HG03558 (cell line): ENCODE data around the gene HACD2.
A peak's percentile ranks its signal among the peaks of the same experiment; 100 is the strongest.
"Not testable (repeated sequence)": the region's sequence is repeated elsewhere in the genome, so short reads cannot be mapped to it uniquely, and the experiment has no call there.

ENCODE experiments used
- ATAC-seq: cut with Tn5 transposase; IDR thresholded peaks from one replicate; pipeline ENCODE4 v1.9.1; 2021; ENCODE audit warnings: moderate number of reproducible peaks; ENCODE audit not compliant: unreplicated experiment; ENCODE audit errors: extremely low read depth

HACD2 gene

DNA sequence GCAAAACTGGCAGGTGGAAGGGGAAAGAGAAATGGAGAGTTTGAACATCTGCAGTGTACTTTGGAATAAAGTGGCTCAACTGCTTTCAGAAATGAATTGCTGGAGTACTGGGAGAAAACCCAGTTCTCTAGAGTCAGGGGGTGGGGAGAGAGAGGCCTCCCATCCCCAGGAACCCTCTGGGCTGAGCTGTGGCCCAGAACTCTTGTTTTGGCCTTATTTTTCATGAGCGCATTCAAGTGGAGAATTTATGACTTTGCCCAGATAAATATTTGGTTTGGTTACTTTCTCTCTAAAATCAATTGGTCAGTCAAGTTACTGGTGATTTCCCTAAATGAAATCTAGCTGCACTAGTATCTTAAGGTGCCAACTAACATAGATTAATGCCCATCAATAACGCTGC is 28.7 kb upstream of the HACD2 start:
- ATAC-seq, result no peak

DNA sequence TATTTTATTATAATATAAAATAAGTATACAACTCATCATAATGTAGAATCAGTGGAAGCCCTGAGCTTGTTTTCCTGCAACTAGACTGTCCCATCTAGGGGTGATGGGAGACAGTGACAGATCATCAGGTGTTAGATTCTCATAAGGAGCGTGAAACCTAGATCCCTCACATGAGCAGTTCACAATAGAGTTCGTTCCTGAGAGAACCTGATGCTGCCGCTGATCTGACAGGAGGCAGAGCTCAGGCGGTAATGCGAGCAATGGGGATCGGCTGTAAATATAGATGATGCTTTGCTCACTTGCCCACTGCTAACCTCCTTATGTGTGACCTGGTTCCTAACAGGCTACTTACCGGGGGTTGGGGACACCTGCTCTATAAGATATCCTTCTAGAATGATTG is 26.8 kb upstream of the HACD2 start:
- not testable (repeated sequence) for ATAC-seq

DNA sequence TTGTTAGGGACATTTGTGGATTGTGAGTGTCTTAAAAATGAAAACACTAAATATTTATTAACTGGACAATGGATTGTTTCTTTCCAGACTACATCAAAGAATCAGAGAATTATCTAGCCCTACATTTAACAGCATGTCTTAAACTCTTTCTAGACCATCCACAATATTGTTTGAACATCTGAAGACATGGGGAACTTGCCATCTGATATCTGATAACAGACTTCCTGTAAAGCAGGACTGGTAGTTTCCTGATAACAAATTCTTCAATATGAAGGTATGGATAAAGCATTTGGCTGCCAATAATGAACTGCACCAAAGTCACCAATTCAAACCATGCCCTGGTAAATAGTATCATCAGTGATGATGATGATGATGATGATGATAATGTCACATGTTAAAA is 26.2 kb upstream of the HACD2 start:
- no peak for ATAC-seq

DNA sequence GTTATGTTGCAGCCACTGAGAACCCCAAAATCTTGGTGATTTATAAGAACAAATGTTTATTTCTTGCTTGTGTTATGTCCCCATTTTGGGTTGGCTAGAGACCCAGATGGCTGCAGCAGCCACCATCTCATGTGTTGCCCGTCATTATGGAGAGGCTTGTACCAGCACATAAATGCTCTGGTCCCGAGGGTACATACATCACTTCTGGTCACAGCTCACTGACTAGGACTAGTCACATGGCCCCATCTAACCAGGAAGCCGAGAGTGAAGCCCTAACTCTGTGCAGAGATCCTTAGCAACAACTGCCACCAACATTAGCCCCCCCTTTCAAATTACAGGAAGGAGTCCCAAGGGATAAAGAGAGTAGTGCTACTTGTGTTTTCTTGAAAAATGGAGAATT is 25.5 kb upstream of the HACD2 start:
- no peak for ATAC-seq

DNA sequence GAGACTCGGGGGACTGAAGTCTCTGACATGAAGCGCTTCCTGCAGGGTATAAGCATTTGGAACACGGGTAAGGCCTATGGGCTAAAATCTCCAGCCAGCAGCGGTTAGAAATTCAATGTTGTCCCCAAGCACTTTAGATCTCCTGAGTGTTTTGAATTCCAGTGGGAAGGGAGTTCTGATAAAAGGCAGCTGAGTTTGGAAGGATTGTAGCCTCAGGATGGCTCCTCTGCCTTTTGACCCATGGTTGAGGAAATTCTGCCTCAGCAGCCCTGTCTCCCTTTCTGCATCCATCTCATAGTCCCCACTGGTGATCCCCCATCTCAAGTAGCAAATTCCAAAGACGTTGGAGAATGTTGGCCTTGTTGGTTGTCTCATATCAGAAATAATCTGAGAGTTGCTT is 24.2 kb upstream of the HACD2 start:
- no peak for ATAC-seq

DNA sequence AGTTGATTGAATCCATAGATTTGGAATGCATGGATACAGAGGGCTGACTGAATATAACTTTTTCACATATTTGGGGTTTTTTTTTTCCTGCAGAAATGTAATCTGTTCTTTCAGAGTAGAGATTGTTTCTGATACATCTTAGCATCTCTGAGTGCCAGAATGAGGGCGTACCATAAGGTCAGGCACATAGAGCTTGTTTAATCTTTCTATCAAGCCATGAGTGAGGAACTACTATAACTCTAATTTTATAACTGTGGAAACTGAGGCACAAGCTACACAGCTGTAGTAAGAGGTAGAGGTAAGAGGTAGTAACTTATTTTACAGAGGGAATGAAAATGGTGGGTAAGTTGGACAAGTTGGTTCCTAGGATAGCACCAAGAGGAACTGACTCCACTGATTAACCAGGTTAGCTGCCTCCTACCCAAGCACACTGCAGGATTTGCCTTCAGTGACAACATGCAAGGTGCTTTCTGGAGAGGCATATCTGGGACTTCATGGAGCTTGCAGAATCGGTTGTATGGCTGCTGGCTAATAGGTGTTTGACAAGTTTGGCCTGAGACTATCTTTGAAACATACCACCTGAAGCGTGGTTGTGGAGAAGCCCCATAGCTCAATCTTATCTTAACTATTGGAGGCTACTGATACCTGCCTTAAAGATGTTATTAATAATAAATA is 23.5 kb upstream of the HACD2 start:
- ATAC-seq, result no peak

DNA sequence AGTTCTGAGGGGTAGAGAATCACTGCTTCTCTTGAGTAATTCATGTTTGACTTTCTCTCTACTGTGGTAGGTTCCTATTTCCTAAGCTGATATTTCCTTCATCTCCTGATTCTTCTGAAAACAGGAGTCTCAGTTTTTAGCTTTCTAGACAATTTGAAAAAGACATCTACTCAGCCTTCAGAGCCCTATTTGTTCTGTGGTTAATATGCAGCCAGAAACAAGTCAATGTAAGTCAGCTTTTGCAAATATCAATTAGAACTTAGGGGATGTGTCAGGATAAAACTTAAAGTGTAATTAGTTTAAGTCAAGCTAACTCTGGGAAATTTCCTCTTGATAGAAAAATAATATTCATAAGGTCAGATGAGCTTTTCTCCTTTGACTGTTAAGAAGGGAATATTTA is 21.7 kb upstream of the HACD2 start:
- no peak for ATAC-seq

DNA sequence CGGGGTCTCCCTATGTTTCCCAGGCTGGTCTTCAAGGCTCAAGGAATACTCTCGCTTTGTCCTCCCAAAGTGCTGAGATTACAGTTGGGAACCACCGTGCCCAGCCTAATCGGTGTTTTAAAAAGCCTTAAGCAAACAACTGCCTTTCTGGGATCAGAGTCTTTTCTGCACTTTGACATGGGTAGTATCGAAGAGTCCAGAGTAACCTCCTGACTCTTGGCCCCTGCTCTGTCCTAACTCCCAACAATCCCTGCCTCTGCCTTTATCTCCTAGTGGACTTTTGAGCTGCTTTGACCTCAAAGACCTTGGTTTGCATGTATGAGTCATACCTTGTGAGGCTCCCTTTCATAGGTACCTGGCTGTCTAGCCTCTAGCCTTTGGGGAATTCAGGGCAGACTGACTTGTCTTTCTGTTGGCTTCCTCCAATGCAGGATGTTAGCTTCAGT is 21.0 kb upstream of the HACD2 start:
- peak; percentile 50 for ATAC-seq

DNA sequence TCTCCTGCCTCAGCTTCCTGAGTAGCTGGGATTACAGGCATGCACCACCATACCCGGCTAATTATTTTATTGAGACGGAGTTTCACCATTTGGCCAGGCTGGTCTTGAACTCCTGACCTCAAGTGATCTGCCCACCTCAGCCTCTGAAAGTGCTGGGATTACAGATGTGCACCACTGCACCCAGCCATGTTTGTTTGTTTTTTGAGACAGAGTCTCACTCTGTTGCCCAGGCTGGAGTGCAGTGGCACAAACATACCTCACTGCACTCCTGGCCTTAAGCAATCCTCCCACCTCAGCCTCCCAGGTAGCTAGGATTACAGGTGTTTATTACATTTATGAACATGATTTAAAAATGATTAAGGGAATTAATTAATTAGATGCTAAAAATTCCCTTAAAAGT is 18.3 kb upstream of the HACD2 start:
- not testable (repeated sequence) for ATAC-seq

DNA sequence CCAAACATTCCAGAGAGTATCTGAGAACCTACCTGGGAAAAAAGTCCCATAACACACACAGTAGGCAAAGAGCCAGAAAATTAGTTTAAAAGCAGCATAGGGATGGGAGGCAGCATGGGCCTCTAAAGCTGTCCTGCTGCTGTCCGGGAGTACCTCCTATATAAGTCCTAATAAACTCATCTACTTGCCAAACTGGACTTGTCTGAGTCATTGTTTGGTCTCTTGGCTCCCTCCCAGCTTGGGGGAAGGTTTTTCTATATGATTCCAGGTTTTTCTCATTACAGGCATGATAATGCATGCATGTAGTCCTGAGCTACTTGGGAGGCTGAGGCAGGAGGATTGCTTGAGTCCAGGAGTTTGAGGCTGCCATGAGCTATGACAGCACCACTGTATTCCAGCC is 17.5 kb upstream of the HACD2 start:
- no peak for ATAC-seq

DNA sequence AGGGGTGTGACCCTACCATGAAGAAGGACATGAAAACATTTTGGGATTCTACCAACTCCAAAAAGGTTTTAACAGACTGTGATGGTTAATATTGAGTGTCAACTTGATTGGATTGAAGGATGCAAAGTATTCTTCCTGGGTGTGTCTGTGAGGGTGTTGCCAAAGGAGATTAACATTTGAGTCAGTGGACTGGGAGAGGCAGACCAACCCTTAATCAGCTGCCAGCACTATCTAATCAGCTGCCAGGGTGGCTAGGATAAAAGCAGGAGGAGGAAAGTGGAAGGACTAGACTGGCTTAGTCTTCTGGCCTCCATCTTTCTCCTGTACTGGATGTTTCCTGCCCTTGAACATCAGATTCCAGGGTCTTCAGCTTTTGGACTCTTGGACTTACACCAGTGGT is 16.0 kb upstream of the HACD2 start:
- not testable (repeated sequence) for ATAC-seq

DNA sequence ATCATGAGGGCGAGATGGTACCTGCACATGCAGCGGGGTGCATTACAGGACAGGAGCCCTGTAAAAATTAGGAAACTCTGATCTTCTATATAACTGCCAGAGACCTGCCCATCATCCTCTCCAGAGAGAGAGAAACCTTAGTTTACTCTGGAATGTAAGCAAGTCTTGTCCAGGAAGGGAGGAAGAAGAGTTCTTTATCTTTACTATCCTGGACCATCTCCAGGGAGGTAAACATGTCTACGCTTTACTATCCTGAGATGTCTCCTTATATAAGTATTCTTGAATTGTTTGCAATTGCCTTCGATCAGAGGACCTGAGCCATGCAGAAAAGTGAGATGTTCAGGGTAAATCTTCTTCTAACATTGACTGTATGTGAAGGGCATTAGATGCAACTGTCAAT is 12.7 kb upstream of the HACD2 start:
- ATAC-seq, result no peak

DNA sequence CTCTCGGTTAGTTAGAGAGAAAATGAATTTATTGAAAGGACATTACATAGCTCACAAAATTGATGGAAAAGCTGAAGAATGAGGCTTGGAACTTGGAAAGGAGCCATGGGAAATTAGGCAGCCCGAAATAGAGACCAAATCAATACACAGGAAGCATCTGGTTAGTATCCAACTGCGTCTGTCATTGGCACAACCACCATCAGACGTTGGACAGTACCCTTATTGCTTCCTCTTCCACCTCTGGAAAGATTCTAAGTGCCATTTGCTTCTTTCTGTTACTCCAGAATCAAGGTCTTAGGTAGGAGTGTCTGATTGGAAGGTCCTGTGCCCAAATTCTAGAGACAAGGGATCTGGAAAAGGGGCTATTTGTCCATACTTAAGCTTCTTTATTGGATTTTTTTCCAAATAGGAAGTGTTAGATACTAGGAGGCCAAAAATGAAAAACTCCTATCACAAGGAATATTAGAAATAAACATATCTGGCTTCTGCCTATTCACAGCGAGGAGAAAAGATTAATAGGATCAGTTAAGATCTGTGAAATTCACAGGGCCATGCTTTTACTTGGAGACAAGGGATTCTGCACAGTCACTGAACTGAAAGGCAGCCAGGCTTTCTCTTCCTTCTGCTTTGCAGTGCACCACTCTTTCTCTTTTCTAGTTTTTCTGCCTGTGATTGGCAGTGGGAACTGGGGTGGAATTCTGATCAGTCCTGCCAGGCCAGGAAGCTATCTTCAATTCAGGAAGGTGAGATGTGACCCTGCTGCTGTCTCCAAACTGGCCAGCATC is 10.7 kb upstream of the HACD2 start:
- no peak for ATAC-seq

DNA sequence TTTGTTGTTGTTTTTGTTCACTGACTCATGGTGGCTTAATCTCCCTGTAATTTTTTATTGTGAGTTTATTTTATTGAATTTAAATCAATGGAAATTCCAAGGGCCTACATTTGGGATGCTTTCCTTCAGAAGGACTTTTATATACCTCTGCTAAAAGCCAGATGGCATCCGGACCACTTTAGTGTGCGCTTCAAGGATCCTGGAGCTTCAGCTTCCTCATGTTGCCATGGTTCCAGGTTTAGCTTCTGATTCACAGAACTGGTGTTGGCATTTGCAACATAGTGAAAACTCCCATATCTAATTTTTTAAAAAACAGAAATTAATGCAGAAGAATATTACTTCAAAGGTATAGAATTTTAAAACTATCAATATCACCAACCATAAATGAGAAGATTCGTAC is 8.5 kb upstream of the HACD2 start:
- ATAC-seq, result no peak

DNA sequence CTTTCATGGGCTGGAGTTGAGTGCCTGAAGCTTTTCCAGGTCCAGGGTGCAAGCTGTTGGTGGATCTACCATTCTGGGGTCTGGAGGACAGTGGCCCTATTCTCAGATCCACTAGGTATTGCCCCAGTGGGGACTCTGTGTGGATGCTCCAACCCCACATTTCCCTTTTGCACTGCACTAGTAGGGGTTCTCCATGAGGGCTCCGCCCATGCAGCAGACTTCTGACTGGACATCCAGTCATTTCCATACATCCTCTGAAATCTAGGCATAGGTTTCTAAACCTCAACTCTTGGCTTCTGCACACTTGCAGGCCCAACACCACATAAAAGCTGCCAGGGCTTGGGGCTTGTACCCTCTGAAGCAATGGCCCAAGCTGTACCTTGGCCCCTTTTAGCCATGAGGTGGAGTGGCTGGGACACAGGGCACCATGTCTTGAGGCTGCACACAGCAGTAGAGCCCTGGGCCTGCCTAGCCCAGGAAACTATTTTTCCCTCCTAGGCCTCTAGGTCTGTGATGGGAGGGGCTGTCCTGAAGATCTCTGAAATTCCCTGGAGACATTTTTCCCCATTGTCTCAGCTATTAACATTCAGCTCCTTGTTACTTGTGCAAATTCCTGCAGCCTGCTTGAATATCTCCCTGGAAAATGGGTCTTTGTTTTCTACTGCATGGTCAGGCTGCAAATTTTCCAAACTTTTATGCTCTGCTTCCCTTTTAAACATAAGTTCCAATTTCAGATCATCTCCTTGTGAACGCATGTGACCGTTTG is 6.0 kb upstream of the HACD2 start:
- no peak for ATAC-seq

DNA sequence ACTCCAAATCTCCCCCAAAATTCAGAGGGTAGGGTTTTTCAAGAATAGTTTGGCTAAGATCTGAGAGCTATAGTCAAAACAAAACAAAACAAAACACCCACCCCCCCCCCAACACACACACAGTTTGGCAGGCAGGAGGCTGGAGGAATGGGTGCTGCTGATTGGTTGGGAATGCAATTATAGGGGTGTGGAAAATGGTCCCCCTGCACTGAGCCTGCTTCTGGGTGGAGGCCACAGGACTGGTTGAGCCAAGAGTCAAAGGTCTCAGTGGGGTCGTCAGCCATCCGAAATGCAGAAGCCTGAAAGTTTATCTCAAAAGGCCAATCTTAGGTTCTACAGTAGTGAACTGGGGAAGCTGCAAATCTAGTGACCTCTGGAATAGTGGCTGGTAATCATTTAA is 2.5 kb upstream of the HACD2 start:
- ATAC-seq, result no peak

DNA sequence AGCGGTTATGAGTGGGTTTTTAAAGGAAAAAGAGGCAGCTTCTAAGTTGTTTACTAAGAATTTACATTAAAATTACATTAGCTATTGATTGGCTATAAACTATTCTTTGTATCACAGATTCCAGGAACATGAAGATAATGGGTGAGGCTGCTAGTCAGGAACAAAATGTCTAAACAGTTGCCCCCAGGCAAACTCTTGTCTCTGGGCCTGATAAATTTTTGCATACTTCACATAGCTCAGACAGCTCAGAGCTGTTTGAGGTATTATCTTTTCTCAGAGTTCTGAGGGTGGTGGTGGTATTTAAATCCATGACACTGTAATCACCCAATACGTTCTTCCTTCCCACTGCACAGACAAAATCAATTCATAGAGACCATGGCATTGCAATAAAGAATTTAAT is 2.1 kb upstream of the HACD2 start:
- no peak for ATAC-seq

DNA sequence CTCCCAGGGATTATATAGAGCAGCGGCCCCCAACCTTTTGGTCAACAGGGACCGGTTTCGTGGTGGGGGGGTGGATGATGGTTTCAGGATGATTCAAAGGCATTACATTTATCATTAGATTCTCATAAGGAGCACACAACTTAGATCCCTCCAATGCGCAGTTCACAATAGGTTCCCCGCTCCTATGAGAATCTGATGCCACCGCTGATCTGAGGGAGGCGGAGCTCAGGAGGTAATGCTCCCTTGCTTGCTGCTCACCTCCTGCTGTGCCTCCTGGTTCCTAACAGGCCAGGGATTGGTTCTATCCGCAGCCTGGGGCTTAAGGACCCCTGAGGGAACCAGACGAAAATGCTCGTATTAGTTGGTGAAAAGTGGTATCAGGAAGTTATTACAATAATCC is 1.3 kb upstream of the HACD2 start:
- no peak for ATAC-seq

DNA sequence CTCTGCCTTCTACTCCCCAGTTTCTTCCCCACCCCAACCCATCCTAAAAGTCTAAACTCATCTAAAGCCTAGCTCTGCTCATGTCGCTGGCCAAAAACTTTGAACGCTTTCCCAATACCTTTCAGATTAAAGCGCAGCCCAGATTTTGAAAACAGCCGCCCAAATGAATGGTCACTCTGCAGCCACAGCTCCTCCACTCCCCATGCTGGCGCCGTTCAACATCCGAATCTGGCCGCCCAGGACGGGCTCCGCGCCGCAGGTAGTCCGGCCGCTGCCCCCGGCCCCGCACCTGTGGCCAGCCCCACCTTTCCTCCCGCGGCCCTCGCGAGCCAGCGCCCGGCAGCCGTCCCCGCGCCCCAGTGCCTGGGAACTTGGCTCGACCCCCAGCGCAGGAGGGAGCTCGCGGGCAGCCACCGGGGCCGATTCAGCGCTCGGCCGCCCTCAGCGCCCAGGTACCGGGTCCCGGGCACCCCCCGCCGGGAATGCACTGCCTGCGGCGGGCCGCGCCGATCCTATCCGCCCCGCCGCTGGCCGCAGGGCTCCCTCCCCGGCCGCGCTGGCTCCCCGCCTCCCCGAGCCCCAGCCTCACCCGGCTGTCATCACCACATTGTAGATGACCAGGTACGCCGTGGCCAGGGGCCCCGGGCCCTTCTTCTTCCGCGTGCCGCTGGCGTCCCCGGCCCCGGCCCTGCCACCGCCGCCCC is 417 bp downstream of the HACD2 start:
- peak; percentile 1 for ATAC-seq

DNA sequence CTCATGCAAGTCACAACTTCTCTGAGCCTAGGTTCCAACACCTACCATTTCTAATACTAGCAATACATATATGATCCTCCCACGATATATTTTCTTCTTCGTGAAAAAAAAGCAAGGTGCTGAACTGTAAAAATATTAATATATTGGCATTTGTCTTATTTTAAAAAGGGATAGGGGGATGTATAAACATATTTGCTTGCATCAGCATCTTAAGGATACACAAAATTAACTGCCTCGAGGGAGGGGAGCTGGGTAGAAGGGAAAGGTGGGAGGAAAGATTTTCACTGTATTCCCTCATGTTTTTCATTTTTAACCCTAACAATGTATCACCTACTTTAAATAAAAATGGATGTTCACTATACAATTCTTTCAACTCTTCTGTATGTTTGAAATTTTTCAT is 1.3 kb downstream of the HACD2 start:
- ATAC-seq, result no peak

DNA sequence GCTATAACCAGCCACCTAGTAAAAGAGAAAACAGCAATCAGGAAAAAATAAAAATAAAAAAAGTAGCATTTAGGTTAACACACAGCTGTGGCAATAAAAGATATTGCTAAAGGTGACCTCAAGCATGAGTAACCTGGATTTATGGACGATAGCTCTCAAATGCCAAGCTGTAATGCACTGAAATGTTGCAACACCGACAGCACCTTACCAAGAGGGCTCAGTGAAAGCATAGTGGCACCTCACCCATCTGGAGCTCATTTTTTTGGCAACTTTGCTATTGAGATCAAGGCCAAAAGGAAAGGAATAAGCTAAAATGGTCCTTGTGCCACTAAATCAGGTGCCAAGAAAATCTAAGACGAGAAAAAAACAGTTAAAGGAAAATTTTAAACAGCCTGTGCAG is 2.5 kb downstream of the HACD2 start:
- ATAC-seq, result no peak
